Measurements from ENCODE around the gene ACVRL1. TPM values are rescaled to one million over a fixed set of nuclear protein-coding genes. Genes with fewer than 3 reads are reported as not detected.
"Not testable (repeated sequence)": the region's sequence is repeated elsewhere in the genome, so short reads cannot be mapped to it uniquely, and the experiment has no call there.

ACVRL1 gene
- total RNA-seq, 1 donor from 2014 or later, result 0.49 TPM

DNA sequence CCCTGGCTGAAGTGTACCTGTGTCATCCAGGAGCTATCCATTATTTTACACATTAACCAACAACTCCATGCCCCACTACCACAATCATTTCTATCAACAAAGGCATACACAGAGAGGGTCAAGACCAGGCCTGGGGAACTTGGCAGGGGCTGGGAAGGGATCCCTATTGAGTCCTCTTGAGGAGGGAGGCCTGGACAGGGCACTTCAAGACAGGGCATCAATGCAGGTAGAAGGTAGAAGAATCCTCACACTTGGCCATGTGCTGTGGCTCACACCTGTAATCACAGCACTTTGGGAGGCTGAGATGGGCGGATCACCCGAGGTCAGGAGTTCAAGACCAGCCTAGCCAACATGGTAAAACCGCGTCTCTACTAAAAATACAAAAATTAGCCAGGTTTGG is 32.8 kb upstream of the ACVRL1 start:
- no peak overlapping the region for H3K4me3 Mint-ChIP-seq
- TF ChIP-seq, protein P1, sequence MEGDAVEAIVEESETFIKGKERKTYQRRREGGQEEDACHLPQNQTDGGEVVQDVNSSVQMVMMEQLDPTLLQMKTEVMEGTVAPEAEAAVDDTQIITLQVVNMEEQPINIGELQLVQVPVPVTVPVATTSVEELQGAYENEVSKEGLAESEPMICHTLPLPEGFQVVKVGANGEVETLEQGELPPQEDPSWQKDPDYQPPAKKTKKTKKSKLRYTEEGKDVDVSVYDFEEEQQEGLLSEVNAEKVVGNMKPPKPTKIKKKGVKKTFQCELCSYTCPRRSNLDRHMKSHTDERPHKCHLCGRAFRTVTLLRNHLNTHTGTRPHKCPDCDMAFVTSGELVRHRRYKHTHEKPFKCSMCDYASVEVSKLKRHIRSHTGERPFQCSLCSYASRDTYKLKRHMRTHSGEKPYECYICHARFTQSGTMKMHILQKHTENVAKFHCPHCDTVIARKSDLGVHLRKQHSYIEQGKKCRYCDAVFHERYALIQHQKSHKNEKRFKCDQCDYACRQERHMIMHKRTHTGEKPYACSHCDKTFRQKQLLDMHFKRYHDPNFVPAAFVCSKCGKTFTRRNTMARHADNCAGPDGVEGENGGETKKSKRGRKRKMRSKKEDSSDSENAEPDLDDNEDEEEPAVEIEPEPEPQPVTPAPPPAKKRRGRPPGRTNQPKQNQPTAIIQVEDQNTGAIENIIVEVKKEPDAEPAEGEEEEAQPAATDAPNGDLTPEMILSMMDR (conservative IDR thresholded peaks at IDR 0.05), result no peak
- peaks cover 42% of the 10 kb centered on the region for H3K4me1 Mint-ChIP-seq
- H3K36me3 Mint-ChIP-seq (ENCODE audit: low read depth), result no peaks in the 10 kb centered on the region
- H3K9me3 Mint-ChIP-seq, result no peaks in the 10 kb centered on the region
- H3K27me3 Mint-ChIP-seq (ENCODE audit: low read depth), result peaks cover 8% of the 10 kb centered on the region
- no peak overlapping the region for H3K27ac Mint-ChIP-seq (ENCODE audit: unreplicated experiment)
- no peak for DNase-seq (ENCODE audit: low read depth, low spot score)

GRCh38 chr12:51879102-51879501 is 28.2 kb upstream of the ACVRL1 start:
- DNase-seq (ENCODE audit: low read depth, low spot score), result no peak
- peaks cover 7% of the 10 kb centered on the region for H3K4me1 Mint-ChIP-seq
- TF ChIP-seq, protein P1 (conservative IDR thresholded peaks at IDR 0.05), result no peak
- no peak overlapping the region for H3K4me3 Mint-ChIP-seq
- no peak overlapping the region for H3K27ac Mint-ChIP-seq (ENCODE audit: unreplicated experiment)
- no peaks in the 10 kb centered on the region for H3K9me3 Mint-ChIP-seq
- no peaks in the 10 kb centered on the region for H3K36me3 Mint-ChIP-seq (ENCODE audit: low read depth)
- H3K27me3 Mint-ChIP-seq (ENCODE audit: low read depth), result no peaks in the 10 kb centered on the region

DNA sequence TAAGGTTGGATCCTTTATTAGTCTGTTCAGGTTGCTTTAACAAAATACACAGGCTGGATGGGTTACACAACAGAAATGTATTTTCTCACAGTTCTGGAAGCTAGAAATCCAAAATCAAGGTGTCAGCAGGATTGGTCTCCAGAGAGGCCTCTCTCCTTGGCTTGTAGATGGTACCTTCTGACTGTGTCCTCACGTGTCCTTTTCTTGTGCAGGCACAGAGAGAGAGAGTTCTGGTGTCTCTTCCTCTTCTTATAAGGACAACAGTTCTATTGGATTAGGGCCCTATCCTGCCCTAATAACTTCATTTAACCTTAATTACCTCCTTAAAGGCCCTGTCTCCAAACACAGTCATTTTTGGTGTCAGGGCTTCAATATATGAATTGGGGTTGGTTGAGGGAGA is 24.0 kb upstream of the ACVRL1 start:
- no peak for DNase-seq (ENCODE audit: low read depth, low spot score)
- H3K9me3 Mint-ChIP-seq, result no peaks in the 10 kb centered on the region
- peaks cover 13% of the 10 kb centered on the region for H3K4me1 Mint-ChIP-seq
- no peak overlapping the region for H3K27ac Mint-ChIP-seq (ENCODE audit: unreplicated experiment)
- H3K36me3 Mint-ChIP-seq (ENCODE audit: low read depth), result no peaks in the 10 kb centered on the region
- no peak overlapping the region for H3K4me3 Mint-ChIP-seq
- TF ChIP-seq, protein P1 (conservative IDR thresholded peaks at IDR 0.05), result no peak
- peaks cover 3% of the 10 kb centered on the region for H3K27me3 Mint-ChIP-seq (ENCODE audit: low read depth)

DNA sequence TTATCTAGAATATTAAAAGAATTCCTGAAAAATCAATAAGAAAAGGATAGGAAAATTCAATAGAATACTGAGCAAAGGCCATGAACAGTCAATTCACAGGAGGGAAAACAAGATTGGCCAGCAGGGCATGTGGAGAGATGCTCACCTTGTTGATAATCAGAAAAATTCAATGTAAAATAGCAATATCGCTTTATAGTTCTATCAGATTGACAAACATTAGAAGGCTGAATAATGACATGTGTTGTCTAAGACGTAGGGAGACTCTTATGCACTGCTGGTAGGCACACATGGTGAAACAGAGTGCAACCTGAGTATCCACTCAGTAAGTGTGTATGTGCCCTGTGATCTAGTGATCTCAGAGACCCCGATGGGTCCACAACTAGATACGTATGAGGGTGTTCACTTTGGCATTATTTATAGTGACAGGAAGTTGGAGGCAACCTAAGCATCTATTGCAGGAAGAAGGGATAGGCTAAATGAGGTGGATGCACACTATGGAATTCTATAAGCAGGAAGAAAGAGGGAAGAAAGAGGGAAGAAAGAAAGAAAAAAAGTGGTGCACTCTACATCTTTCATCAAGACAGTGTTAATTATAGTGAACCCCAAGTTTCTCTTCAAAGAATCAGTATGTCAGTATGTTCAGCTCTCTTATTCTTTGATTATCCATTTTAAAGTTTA is 23.2 kb upstream of the ACVRL1 start:
- Mint-ChIP-seq H3K27me3 (ENCODE audit: low read depth) (peaks cover 4% of the 10 kb centered on the region), H3K9me3 (no peaks in the 10 kb centered on the region), H3K4me3 (no peak overlapping the region), H3K27ac (ENCODE audit: unreplicated experiment) (no peak overlapping the region), H3K36me3 (ENCODE audit: low read depth) (no peaks in the 10 kb centered on the region), H3K4me1 (peaks cover 14% of the 10 kb centered on the region)
- no peak for DNase-seq (ENCODE audit: low read depth, low spot score)
- TF ChIP-seq, protein P1 (conservative IDR thresholded peaks at IDR 0.05), result no peak

- DNase-seq (ENCODE audit: low read depth, low spot score), result no peak
- peak overlapping the region; percentile 46 for H3K27ac Mint-ChIP-seq (ENCODE audit: unreplicated experiment)
- H3K36me3 Mint-ChIP-seq (ENCODE audit: low read depth), result no peaks in the 10 kb centered on the region
- no peaks in the 10 kb centered on the region for H3K9me3 Mint-ChIP-seq
- peaks cover 4% of the 10 kb centered on the region for H3K27me3 Mint-ChIP-seq (ENCODE audit: low read depth)
- TF ChIP-seq, protein P1 (conservative IDR thresholded peaks at IDR 0.05), result no peak
- H3K4me1 Mint-ChIP-seq, result peaks cover 14% of the 10 kb centered on the region
- H3K4me3 Mint-ChIP-seq, result no peak overlapping the region
These were observed 22.6 kb upstream of the ACVRL1 start for GRCh38 chr12:51884676-51885229.

DNA sequence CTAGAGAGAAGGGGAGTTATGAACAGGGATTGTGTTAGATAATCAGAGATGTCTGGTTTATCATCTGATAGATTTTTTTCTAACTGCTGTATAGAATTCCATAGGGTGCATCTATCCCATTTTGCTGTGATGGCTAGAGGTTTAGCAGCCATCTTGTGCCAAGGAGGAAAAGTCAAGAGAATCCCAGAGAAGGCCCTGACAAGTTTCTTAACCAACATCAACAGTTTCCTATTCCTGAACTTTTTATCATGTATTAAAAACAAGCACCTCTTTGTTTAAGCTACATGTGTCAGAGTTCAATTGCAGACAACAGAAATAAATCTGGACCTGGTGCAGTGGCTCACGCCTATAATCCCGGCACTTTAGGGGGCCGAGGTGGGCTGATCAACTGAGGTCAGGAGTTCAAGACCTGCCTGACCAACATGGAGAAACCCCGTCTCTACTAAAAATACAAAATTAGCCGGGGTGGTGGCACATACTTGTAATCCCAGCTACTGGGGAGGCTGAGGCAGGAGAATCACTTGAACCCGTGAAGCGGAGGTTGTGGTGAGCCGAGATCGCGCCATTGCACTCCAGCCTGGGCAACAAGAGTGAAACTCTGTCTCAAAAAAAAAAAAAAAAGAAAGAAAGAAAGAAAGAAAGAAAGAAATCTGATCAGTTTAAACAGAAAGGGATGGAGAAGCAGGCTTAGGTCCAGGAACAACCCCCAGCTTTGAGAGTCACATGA is 21.8 kb upstream of the ACVRL1 start:
- peaks cover 14% of the 10 kb centered on the region for H3K4me1 Mint-ChIP-seq
- H3K27me3 Mint-ChIP-seq (ENCODE audit: low read depth), result not testable (repeated sequence)

More for the DNA sequence above, 21.8 kb upstream of the ACVRL1 start:
- H3K4me3 Mint-ChIP-seq; H3K9me3 Mint-ChIP-seq; DNase-seq (ENCODE audit: low read depth, low spot score); H3K27ac Mint-ChIP-seq (ENCODE audit: unreplicated experiment); H3K36me3 Mint-ChIP-seq (ENCODE audit: low read depth): not testable (repeated sequence)

Measured in neural crest cell (in vitro differentiated cells).